ENCODE results near the gene MAT2B.

GRCh38 chr5:163459819-163460561 lies 45.4 kb upstream of the MAT2B start, which contains the start of gene NUDCD2:
- TF ChIP-seq FOXP2 (optimal IDR thresholded peaks at IDR 0.05; ENCODE audit: borderline replicate concordance, extremely low read depth, extremely low read length, insufficient read depth) = peak; percentile 64
- TF ChIP-seq SIN3A (IDR thresholded peaks at IDR 0.05; ENCODE audit: borderline replicate concordance, insufficient read depth, low read length) = no peak
- peak; percentile 76 for TF ChIP-seq POLR2AphosphoS5 (IDR thresholded peaks at IDR 0.05; ENCODE audit: low read depth, low read length)
- peak; percentile 63; the same call in 1 of the 2 replicates for TF ChIP-seq TAF1 (IDR thresholded peaks at IDR 0.05; ENCODE audit: borderline replicate concordance, insufficient read depth, low read length)

Measured in PFSK-1 (cell line).